GM19240 (cell line): Measurements from ENCODE around the gene GALC.

Experiments
- DNase-seq: peaks from one replicate; pipeline ENCODE4 v3.0.0; 2011; ENCODE audit warnings: low spot score; ENCODE audit not compliant: insufficient read length

Gene GALC

DNA sequence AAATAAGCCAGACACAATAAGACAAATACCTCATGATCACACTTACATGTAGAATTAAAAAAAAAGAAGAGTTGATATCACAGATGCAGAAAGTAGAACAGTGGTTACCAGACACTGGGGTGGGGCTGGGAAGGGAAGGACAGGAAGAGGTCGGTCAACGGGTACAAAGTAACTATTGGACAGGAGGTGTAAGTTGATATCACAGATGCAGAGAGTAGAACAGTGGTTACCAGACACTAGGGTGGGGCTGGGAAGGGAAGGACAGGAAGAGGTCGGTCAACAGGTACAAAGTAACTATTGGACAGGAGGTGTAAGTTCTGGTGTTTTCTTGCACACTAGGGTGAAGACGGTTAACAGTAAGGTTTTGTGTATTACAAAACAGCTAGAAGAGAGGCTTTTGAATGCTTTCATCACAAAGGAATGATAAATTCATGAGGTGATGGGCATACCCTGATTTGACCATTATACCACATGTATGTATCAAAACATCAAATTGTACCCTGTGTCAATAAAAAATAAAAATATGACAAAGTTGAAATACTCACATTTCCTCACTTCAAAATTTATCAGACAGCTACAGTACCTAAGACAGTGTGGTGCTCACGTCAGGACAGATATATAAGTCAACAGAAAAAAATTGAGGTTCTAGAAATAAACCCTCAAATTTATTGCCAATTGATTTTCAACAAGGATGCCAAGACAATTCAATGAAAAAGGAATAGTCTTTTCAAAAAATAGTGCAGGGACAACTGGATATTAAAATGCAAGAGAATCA, 32.8 kb downstream of the GALC start:
- no peak for DNase-seq

DNA sequence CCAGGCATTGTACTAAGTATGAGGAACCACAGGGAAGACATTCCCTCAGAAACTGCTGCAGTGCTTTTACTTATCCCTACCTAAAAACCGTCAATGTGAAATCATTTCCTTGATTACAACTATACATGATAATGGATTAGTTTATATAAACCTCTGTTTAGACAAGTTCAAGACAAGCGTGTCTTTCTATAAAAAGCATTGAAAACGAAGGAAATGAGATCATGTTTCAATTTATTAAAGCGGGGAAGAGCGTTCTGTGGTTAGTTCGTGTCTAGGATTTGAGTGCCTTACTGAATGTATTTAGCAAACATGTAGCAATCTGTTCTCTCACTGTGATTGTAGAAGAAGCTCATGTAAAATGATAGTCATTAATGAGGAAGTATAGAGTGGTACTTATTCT, 37.5 kb downstream of the GALC start:
- DNase-seq = no peak

DNA sequence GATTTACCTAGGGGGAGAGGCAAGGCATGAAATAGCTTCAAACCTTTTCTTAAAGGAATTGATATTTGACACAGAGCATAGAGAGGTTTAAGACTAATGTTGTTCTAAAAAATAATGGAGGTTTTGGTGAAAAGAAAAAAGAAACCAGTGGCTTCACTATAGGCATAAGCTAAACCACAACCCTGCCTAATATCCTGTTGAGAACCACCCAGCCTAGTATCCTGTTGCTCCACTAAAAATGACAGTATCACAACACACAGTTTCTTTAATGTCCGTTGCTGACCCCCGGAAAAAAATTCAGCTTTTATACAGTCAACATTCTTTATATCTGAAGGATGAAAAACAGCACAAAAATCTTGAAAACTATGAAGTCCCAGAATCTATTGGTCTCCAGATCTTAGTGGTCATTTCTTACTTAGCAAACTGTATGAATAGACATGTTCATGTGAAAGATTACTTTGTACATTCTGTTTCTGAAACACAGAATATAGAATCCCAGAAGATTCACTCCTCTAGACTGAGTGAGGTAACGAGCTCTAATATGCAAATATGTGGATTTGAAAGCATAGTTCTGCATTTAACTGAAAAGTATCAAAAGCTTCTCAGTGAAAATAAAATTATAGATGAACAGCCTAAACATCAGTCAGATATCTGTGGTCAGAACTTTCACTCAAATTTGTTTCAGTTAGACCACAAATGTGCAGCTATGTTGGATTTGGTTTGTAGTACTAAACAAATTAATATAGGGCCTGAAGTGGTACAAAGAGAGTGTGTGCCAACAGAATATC, 40.5 kb downstream of the GALC start:
- DNase-seq = no peak

DNA sequence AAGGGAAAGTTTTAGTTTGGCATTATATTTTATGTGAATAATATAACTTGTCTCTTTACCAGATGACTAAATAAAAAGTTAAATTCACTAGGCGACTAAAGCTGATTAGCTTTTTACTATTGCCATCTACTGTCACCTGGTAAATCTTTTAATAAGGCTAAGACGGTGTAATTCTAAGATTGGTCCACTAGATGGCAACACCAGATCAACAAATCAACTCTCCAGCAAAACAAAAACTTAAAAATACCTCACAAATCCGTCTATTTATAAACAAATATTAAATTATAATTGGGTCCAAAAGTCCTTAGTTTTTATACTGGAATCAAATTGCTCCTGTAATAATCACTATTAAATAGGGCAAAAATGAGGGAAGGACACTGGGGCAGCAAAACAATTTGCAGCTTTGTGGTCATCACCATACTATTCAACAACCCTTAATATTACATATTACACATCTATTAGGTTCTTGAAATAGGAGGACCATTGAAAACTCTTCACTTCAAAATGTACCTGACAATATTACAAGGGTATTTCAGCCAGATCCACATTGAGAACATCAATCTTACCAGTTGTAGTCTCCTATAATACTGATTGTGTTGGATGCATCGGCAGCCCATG, 47.9 kb downstream of the GALC start:
- DNase-seq = no peak

DNA sequence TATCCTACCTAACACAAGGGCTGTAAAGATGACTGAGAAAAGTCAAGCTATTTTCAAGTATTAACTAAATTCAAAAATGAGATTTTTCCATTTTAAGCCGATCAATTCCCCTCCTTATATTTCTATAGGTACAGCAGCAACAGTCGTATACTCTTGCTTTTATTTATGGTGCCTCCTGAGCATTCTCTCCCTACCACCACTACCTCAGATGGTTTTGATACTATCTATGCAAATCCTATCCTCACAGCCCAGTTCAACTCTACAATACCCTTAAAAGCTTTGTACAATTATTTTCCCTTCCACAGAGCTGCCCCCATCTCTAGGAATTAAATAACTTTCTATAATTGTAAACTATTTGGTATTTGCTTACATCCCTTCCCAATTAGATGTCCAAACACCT, 52.1 kb downstream of the GALC start:
- DNase-seq = no peak

DNA sequence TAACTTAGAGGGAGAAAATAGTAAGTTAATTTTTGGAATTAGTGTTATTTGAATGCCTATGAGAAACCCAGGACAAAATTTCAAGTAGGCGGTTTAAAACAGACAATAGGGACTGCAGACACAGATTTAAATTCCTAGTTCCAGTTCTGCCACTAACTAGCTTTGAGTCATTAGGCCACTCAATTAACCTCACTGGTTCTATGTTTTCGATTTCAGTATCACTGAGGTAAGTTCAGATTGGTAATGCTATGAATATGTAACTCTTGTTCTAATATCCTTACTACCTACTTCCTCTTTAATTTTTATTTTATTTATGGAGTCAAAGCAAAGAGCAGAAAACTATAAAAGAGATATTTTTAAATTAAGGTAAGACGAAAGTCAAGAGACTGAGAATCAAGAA, 52.6 kb downstream of the GALC start:
- DNase-seq = no peak

DNA sequence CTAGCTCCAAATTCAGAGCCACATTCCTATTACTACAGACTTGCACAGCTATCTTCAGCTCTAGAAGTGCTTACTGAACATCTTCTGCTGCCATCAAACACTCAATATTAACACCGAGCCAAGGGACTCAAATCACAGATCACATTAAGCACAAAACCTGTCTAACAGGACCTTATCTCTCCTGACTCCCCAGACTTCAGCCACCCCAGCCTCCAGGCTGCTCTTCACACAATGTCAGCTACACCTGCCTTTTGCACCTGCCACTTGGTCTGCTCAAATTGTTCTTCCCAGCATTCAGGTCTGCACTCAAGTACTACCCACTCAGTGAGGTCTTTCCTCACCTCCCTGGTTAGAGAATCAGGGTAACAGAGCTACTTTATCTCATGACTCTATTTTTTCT, 57.1 kb downstream of the GALC start:
- DNase-seq = no peak

DNA sequence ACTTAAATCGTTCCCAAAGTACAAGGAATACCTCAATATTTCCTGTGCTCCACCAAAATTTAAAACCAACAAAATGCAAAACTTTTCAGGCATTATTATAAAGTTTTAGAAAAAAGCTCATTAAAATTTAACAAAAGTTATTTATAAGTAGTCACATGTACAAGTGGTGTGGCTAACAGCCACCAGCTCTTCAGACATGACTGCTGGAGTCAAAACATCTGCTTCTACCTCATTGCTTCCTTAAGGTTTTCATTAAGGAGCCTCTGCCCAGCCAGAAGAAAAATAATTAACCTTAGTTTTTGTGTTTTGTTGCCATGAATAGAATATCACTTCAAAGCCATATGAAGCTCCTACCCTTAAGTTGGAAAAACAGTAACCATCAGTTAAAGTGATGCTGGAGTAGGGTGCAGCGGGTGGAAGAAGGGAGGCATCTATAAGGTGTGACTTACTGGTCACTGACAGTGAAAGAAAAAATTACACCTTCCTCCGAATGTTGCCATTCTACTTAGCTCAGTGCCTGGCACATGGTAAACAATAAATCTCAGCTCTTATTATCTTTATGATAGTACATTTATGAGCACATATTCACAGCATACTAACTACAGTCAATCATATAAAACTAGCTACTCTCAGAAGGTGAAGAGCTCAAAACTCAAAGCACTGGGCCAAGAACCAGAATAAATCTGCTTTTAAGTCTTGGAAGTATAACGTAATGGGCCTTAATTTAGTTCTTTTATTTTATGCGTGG, 57.7 kb downstream of the GALC start:
- no peak for DNase-seq

DNA sequence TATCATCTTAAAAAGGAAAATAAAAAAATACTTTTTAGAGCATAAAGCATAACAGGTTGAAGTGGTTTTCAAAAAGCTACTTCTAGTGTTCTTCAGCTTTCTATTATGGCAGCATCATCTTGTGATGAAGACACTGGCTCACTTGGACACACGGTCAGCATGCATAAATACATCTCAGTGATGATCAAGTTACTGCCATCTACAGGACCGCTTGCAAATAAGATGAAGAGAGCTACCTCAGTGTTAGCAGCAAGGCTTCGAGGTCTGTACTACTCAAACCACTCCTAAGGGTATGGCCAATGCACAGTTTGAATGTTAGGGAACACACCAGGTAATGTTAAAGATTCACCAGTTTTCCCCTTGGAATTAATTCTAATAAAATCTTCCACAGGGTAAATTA, 58.8 kb downstream of the GALC start:
- DNase-seq = no peak

DNA sequence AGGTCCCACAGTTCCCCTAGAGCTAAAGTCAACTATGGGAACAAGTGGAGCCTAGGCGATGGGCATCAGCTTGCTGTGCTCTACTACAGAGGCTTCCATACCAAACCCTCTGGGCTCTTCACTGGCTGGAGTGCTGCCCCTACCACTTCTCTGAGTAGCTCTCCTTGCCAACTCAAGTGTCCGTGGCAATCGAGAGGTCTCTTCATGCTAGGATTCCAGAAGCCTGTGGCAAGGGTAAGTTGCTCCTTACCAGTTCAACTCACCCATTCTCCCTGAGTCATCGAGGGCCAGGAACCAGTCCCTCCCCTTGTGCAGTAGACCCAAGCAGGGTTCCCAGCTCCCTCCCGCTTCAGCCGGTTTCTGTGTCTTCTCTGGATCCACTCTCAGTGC, 76.1 kb downstream of the GALC start:
- no peak for DNase-seq

DNA sequence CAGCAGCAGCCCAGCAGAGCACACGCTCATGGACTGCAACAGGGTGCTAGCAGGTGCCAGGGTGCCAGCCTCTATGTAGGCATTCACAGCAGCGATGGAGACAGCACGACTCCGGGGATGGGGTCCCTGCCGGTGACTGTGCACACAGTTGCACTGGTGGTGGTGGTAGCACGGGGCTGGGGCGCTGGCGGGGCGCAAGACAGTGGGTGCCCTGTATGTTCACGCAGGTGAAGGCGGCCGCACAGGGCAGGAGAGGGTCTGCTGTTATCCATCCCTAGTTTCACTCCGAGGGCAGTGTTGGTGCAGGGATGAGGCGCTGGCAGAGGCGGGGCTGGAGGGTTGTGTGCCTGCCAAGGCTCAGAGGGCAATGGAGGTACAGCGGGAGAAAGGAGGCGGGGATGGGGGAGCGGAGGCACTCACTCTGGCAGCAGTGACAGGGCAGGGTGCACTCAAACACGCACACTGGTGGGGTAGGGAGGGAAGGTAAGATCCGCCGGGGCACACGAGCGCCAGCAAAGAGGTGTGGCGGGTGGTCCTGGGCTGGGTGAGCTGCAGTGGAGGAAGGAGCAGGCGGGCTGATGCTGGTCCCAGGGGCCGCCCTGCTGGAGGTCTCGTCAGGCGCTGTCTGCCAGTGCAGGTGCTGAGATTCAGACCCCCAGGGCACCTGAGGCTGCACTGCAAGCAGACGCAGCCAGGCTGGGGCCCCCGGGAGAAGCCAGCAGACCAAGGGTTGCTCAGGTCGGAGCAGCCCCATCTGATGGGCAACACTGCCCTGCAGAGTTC, 76.7 kb downstream of the GALC start:
- DNase-seq = no peak

DNA sequence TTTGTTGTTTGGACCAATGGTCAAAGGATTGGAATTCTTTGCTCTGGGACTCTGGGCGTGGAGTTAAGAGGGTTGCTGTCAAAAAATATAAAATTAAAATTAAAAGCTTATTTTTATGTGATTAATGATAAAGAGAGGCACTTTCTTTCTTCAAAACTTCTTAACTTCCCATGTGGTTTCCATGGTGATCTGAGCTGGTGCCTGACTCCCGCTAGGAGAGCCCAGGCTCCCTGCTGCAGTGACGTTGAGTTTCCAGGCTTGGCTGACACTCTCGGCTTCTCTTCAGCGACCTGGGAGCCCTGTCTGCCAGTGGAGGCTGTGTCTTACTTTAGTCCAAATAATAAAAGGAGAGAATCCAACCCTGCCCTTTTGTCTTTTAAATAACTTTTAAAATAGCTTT, 84.4 kb downstream of the GALC start:
- DNase-seq = no peak

DNA sequence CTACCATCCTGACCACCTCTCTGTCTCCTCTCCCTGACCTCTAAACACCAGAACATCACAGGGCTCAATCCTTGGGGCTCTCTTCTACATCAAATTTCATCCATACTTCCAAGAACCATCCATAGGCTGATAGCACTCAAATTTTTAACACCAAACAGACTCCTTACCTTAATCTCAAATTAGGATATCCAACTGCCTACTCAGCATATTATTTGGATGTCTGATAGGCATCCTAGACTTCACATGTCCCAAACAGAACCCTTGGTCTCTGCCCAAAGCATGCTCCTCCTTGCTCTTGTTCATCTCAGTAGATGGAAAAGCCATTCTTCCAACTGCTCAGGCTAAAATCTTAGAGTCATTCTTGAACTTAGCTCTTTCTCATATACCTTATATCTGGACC, 91.3 kb downstream of the GALC start:
- DNase-seq = no peak

DNA sequence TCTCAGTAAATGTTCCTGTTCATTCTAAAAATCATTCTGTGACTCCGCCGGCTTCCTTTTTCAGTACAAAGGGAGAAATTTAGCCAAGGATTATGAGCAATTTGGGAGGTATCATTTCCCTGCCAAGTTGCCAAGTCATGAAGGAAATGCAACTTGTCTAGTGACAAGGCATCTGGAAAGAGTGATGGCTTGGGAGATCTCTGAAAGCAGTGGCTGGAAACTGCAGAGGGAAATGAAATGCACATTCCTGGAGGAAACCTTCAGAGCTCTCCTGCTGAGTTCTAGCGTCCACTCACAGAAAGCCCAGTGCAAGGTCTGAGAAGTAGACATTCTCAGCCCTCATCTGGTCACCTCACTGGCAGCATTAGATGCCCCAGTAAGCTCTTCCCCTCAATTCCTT, 91.7 kb downstream of the GALC start:
- DNase-seq = no peak

DNA sequence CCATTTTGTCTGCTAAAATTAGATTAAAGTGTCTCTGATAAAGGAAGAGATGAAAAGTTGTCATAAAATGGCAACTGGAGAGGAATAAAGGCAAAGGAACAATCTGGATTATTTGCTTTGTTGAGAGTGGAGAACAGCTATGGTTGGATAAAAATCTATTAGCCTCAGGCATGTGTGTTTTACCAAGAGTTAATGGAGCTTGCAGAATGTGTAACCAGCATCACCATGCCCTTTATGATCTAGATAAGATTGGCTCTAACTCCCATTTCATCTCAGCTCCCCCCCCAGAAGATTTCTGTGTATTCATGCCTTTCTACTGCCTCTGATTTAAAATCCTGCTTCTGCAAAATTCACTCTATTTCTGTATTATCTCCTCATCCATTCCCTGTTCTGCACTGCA, 93.8 kb downstream of the GALC start:
- DNase-seq = no peak

DNA sequence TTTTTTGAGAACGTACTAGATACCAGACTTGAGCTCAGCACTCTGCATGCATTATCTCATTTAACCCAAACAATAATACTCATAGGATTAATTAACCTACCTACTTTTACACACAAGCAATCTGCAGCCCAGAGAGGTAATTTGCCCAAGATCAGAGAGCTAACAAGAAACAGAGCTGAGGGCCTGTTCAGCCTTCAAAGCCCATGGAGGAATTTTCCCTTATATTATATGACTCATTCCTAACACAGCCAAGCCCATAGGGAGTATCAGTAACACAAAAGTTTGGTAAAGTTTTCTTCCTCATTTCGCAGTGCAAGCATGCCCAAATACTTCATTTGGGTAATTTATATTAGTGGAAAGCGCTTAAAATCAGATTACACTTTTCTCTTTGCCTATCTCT, 94.7 kb downstream of the GALC start:
- DNase-seq = no peak

DNA sequence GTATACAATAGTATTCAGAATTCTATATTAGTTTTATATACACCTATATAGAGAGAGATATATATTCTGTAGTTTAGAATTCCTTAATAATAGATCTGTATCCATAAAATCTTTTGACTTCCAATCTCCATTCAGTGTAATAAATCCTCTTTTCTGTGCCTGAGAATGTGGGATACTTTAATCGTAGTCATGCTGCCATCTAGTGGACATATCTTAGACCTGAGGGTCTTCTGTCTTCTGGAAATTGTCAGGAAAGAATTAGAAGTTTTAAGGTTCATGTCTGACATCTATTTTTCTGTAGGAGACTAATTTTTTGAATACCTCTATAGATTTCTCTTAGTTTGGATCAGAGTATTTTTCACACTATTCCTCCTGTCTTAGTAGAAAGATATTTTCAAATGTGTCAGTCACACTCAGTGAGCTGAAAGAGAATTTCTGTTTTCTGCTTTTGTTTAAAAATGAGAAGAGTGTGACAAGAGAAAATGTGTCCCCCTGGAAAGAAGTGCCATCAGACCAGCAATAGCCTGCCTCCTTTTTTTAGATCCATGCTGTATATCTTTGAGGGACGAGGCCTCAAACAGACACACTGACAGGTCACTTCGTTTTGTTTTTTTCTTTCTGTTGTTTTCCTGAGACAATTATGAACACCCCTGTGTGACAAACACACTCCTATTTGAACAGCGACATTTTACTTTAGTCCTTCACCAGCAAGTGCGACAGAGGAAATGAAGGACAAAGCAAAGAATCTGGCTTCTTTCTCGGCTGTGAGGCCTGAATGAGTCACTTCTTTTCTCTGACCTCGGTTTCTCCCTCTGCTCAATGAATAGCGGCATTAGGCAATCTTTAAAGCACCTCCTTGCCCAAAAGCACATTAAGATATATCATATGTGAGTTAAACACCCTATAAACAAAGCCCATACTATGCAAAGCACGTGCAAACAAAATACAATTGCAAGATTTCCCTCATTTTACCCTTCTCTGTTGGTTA, 96.3 kb downstream of the GALC start:
- no peak for DNase-seq

DNA sequence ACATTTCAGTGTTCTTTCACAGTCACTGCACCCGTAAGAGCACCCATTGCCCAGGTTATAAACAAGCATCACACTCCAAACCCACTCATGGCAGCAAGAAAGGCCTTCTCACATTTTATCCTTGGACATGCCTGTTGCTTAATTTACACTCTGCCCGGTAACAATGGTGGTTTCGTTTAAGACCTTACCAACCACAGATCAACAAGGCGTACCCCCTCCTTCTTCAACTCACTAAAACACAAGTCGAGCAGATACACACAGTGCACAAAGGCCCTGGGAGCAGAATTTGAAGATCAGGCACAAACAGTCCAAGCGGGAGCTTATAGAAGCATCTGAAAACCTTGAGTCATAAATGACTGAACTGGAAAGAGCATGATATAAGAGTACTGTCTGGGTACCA, 98.1 kb downstream of the GALC start:
- no peak for DNase-seq

DNA sequence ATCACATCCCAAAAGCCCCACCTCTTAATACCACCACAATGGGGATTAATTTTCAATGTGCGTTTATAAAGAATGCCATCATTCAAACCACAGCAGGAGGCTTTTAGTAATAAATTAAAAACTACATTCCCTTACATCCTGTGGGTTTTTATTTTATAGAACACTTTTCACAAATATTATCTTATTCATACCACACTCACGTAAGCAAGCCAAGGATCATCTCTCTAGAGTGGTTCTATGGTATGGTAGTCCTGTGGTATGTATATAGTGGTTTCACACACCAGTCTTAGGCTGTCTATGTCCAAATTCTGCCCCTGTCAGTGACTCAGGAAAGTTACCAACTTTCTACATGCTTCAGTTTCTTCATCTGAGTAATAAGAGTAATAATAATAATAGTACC, 100.2 kb downstream of the GALC start:
- DNase-seq = no peak
